ENCODE data around the gene NR1H2.

- TF ChIP-seq CTCF (IDR thresholded peaks at IDR 0.05) (no peak), POLR2A (IDR thresholded peaks at IDR 0.05) (no peak)
Measured at GRCh38 chr19:50356691-50357177, 19.5 kb upstream of the NR1H2 start.

Measured in uterus (tissue), 2 donors.